HepG2 (cell line): ENCODE results near the gene SH3GL1. TPM values are rescaled to one million over a fixed set of nuclear protein-coding genes. Genes with fewer than 3 reads are reported as not detected.
A peak's percentile ranks its signal among the peaks of the same experiment; 100 is the strongest.

ENCODE experiments used
- ATM ChIP-seq: fragments of 450-650 bp; IDR thresholded peaks from 2 replicates; pipeline ENCODE4 v1.7.1; 2017; ENCODE audit warnings: mild to moderate bottlenecking, borderline replicate concordance
- BCL6 ChIP-seq: IDR thresholded peaks from 2 replicates; pipeline ENCODE4 v1.6.1; 2016; ENCODE audit warnings: missing genetic modification reagents, missing compliant biosample characterization
- CREM ChIP-seq, 2 experiments: sonication (generic) in 1 of 2; formaldehyde crosslinking in 1 of 2; IDR thresholded peaks; 2 replicates each; pipeline versions ENCODE4 v1.4.0 to v1.6.1; 2016 to 2020; ENCODE audit warnings: antibody characterized with exemption in 1 of 2, mild to moderate bottlenecking in 1 of 2, missing genetic modification reagents in 1 of 2
- ELF3 ChIP-seq: IDR thresholded peaks from 2 replicates; pipeline ENCODE4 v1.6.1; 2016; ENCODE audit warnings: missing genetic modification reagents, missing compliant biosample characterization
- FOXO1 ChIP-seq: sonication (generic); formaldehyde crosslinking; IDR thresholded peaks from 2 replicates; pipeline ENCODE4 v1.4.0; 2020; ENCODE audit warnings: missing genetic modification reagents
- KAT2B ChIP-seq: fragments of 150-350 bp; IDR thresholded peaks from 2 replicates; pipeline ENCODE4 v1.6.1; 2014; ENCODE audit warnings: low read depth, low read length, borderline replicate concordance
- KLF12 ChIP-seq: sonication (generic); formaldehyde crosslinking; IDR thresholded peaks from 2 replicates; pipeline ENCODE4 v1.4.0; 2020; ENCODE audit warnings: missing genetic modification reagents, borderline replicate concordance
- MIXL1 ChIP-seq: IDR thresholded peaks from 2 replicates; pipeline ENCODE4 v1.6.1; 2016
- MLLT10 ChIP-seq: sonication (generic); formaldehyde crosslinking; IDR thresholded peaks from 2 replicates; pipeline ENCODE4 v1.4.0; 2020; ENCODE audit warnings: missing genetic modification reagents
- PHF20 ChIP-seq: sonication (generic); formaldehyde crosslinking; IDR thresholded peaks from 2 replicates; pipeline ENCODE4 v1.5.0; 2020; ENCODE audit warnings: mild to moderate bottlenecking, missing genetic modification reagents
- PHF21A ChIP-seq: sonication (generic); formaldehyde crosslinking; IDR thresholded peaks from 2 replicates; pipeline ENCODE4 v1.5.0; 2020; ENCODE audit warnings: mild to moderate bottlenecking, missing genetic modification reagents
- RBM39 ChIP-seq: fragments of 200-400 bp; formaldehyde crosslinking; IDR thresholded peaks from one replicate; pipeline ENCODE4 v1.6.1; 2018; ENCODE audit warnings: antibody characterized with exemption, mild to moderate bottlenecking, low read depth, low read length; ENCODE audit not compliant: poor library complexity, severe bottlenecking
- RFXAP ChIP-seq: sonication (generic); formaldehyde crosslinking; IDR thresholded peaks from 2 replicates; pipeline ENCODE4 v1.4.0; 2020; ENCODE audit warnings: missing genetic modification reagents, borderline replicate concordance
- RXRB ChIP-seq: IDR thresholded peaks from 2 replicates; pipeline ENCODE4 v1.6.1; 2016; ENCODE audit warnings: borderline replicate concordance, missing genetic modification reagents, missing compliant biosample characterization
- SALL1 ChIP-seq: sonication (generic); formaldehyde crosslinking; IDR thresholded peaks from 2 replicates; pipeline ENCODE4 v1.8.0; 2022; ENCODE audit warnings: mild to moderate bottlenecking, missing genetic modification reagents
- SAP130 ChIP-seq: IDR thresholded peaks from 2 replicates; pipeline ENCODE4 v1.6.1; 2016; ENCODE audit warnings: low read depth
- SP2 ChIP-seq: sonication (generic); formaldehyde crosslinking; IDR thresholded peaks from 2 replicates; pipeline ENCODE4 v1.5.1; 2020; ENCODE audit warnings: mild to moderate bottlenecking, missing genetic modification reagents
- TBP ChIP-seq: sonication (generic); formaldehyde crosslinking; IDR thresholded peaks from 2 replicates; pipeline ENCODE4 v1.5.0; 2020; ENCODE audit warnings: missing genetic modification reagents
- TBX2 ChIP-seq: sonication (generic); formaldehyde crosslinking; IDR thresholded peaks from 2 replicates; pipeline ENCODE4 v1.5.0; 2020; ENCODE audit warnings: missing genetic modification reagents, mild to moderate bottlenecking, borderline replicate concordance
- ZBTB38 ChIP-seq: sonication (generic); formaldehyde crosslinking; IDR thresholded peaks from 2 replicates; pipeline ENCODE4 v1.5.1; 2020; ENCODE audit warnings: mild to moderate bottlenecking, missing genetic modification reagents
- ZNF331 ChIP-seq: sonication (generic); formaldehyde crosslinking; IDR thresholded peaks from 2 replicates; pipeline ENCODE4 v1.4.0; 2020; ENCODE audit warnings: missing genetic modification reagents
- ZNF343 ChIP-seq: sonication (generic); formaldehyde crosslinking; IDR thresholded peaks from 2 replicates; pipeline ENCODE4 v1.4.0; 2020; ENCODE audit warnings: mild to moderate bottlenecking, missing genetic modification reagents
- ZNF446 ChIP-seq: sonication (generic); formaldehyde crosslinking; IDR thresholded peaks from 2 replicates; pipeline ENCODE4 v1.5.0; 2020; ENCODE audit warnings: mild to moderate bottlenecking, missing genetic modification reagents
- ZNF644 ChIP-seq: IDR thresholded peaks from 2 replicates; pipeline ENCODE4 v1.6.1; 2016; ENCODE audit warnings: low read depth
- ZNF788 ChIP-seq: sonication (generic); formaldehyde crosslinking; IDR thresholded peaks from 2 replicates; pipeline ENCODE4 v1.5.0; 2020; ENCODE audit warnings: mild to moderate bottlenecking, missing genetic modification reagents, borderline replicate concordance
- ZNF891 ChIP-seq: sonication (generic); formaldehyde crosslinking; IDR thresholded peaks from 2 replicates; pipeline ENCODE4 v1.5.0; 2020; ENCODE audit warnings: mild to moderate bottlenecking, missing genetic modification reagents
- ZSCAN31 ChIP-seq: sonication (generic); formaldehyde crosslinking; IDR thresholded peaks from 2 replicates; pipeline ENCODE4 v1.5.0; 2020; ENCODE audit warnings: low read depth, mild to moderate bottlenecking, missing genetic modification reagents
- polyA plus RNA-seq, 8 experiments: library from polyadenylated mRNA; depleted of rRNA in 3 of 8; stranded (reverse) in 7 of 8; unstranded in 1 of 8; fragments of >200 nt; fragmentation: Illumina TruSeq in 4 of 8; extraction: Trizol in 4 of 8; gene quantifications; 2 replicates each; pipeline versions ENCODE4 v1.2.1 to v1.2.3, GENCODE V29; 2011 to 2016; ENCODE audit warnings: low read depth in 4 of 8, missing spikeins in 1 of 8, mixed read lengths in 1 of 8; ENCODE audit not compliant: insufficient read depth in 1 of 8
- total RNA-seq, 5 experiments: library from RNA; depleted of rRNA; stranded (reverse); fragments of >200 nt; fragmentation: Illumina TruSeq; extraction: Trizol; gene quantifications; 2 replicates each; pipeline ENCODE4 v1.2.3, GENCODE V29; 2016; ENCODE audit warnings: low read depth in 1 of 5
- TF ChIP-seq, protein P1 (sequence below): sonication (generic); formaldehyde crosslinking; IDR thresholded peaks from 2 replicates; pipeline ENCODE4 v1.5.1; 2020; ENCODE audit warnings: mild to moderate bottlenecking, missing genetic modification reagents, moderate library complexity

Gene SH3GL1
- total and polyA plus RNA-seq, 2 of the 13 experiments (the other 11 are each of a cell fraction or from before 2014, with no cell fraction given), result 33.0 to 45.1 TPM

GRCh38 chr19:4391701-4392483 lies 8.5 kb downstream of the SH3GL1 start (continued):
- TF ChIP-seq, protein P1, sequence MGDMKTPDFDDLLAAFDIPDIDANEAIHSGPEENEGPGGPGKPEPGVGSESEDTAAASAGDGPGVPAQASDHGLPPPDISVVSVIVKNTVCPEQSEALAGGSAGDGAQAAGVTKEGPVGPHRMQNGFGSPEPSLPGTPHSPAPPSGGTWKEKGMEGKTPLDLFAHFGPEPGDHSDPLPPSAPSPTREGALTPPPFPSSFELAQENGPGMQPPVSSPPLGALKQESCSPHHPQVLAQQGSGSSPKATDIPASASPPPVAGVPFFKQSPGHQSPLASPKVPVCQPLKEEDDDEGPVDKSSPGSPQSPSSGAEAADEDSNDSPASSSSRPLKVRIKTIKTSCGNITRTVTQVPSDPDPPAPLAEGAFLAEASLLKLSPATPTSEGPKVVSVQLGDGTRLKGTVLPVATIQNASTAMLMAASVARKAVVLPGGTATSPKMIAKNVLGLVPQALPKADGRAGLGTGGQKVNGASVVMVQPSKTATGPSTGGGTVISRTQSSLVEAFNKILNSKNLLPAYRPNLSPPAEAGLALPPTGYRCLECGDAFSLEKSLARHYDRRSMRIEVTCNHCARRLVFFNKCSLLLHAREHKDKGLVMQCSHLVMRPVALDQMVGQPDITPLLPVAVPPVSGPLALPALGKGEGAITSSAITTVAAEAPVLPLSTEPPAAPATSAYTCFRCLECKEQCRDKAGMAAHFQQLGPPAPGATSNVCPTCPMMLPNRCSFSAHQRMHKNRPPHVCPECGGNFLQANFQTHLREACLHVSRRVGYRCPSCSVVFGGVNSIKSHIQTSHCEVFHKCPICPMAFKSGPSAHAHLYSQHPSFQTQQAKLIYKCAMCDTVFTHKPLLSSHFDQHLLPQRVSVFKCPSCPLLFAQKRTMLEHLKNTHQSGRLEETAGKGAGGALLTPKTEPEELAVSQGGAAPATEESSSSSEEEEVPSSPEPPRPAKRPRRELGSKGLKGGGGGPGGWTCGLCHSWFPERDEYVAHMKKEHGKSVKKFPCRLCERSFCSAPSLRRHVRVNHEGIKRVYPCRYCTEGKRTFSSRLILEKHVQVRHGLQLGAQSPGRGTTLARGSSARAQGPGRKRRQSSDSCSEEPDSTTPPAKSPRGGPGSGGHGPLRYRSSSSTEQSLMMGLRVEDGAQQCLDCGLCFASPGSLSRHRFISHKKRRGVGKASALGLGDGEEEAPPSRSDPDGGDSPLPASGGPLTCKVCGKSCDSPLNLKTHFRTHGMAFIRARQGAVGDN (CRISPR knock-in tag), result peak; percentile 76
- TF ChIP-seq ZNF343 (no peak), ZBTB38 (CRISPR knock-in tag) (peak; percentile 49), ZNF644 (no peak), TBX2 (peak; percentile 70), SP2 (no peak), ZNF331 (peak; percentile 39; the same call in 1 of the 2 replicates), SAP130 (CRISPR knock-in tag) (peak; percentile 93), TBP (CRISPR knock-in tag) (no peak), ZSCAN31 (CRISPR knock-in tag) (no peak), RXRB (CRISPR knock-in tag) (peak; percentile 63; the same call in 1 of the 2 replicates), FOXO1 (CRISPR knock-in tag) (peak; percentile 46; the same call in 1 of the 2 replicates), MLLT10 (no peak), PHF20 (CRISPR knock-in tag) (peak; percentile 20; the same call in 1 of the 2 replicates), ELF3 (CRISPR knock-in tag) (peak; percentile 64; the same call in 1 of the 2 replicates), BCL6 (CRISPR knock-in tag) (peak; percentile 64), ZNF788 (CRISPR knock-in tag) (peak; percentile 63; the same call in 1 of the 2 replicates), KAT2B (no peak), KLF12 (CRISPR knock-in tag) (no peak), ZNF891 (no peak), RBM39 (peak; percentile 52), CREM (IDR thresholded peaks at IDR 0.05) (no peak), CREM (CRISPR knock-in tag; IDR thresholded peaks at IDR 0.05) (no peak), SALL1 (peak; percentile 45), PHF21A (peak; percentile 50; the same call in 1 of the 2 replicates), ATM (no peak), ZNF446 (CRISPR knock-in tag) (no peak), RFXAP (no peak), MIXL1 (no peak)
